Esophagus squamous epithelium (tissue), 4 donors: Measurements from ENCODE around the gene DPYSL5.

ENCODE experiments used
- CTCF ChIP-seq, 6 experiments: fragments of 450-650 bp in 4 of 6; fragments of 200-600 bp in 2 of 6; sonication (generic) in 2 of 6; IDR thresholded peaks; one replicate each; pipeline ENCODE4 v1.5.1; 2016 to 2019; ENCODE audit warnings: antibody characterized with exemption in 6 of 6, mild to moderate bottlenecking in 4 of 6, moderate library complexity in 4 of 6
- POLR2A ChIP-seq, 4 donors: fragments of 450-650 bp; IDR thresholded peaks; one replicate each; pipeline ENCODE4 v1.6.1; 2017; ENCODE audit warnings: antibody characterized with exemption in 4 of 4, mild to moderate bottlenecking in 4 of 4, moderate library complexity in 3 of 4

DNA sequence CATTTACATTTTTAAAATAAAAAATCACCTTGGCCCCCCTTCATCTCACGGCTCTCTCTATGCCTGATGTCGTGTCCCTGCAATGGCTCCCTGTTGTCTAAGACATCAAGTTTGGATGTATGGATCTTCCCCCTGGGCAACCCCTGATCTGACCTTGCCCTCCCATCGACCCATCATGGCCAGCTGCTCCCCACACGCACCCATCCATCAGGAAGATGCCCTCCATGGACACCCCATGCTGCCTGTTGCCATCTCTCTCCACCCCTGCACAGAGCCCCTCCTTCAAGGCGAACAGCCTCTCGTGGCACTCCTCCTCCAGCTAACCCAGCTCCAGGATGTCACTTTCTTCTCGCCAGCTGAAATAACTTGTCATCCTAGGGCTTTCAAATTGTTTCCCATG lies 59.5 kb downstream of the DPYSL5 start:
- TF ChIP-seq CTCF (IDR thresholded peaks at IDR 0.05) (no peak), POLR2A (IDR thresholded peaks at IDR 0.05) (no peak)
